ENCODE measurements around the gene DENND4A. TPM values are rescaled to one million over a fixed set of nuclear protein-coding genes. Genes with fewer than 3 reads are reported as not detected.
A peak's percentile ranks its signal among the peaks of the same experiment; 100 is the strongest.

The DENND4A gene
- total and polyA plus RNA-seq, 9 of the 15 experiments (the other 6 are each of a cell fraction or from before 2014, with no cell fraction given): 6.8 to 32.3 (median 19.9) TPM

DNA sequence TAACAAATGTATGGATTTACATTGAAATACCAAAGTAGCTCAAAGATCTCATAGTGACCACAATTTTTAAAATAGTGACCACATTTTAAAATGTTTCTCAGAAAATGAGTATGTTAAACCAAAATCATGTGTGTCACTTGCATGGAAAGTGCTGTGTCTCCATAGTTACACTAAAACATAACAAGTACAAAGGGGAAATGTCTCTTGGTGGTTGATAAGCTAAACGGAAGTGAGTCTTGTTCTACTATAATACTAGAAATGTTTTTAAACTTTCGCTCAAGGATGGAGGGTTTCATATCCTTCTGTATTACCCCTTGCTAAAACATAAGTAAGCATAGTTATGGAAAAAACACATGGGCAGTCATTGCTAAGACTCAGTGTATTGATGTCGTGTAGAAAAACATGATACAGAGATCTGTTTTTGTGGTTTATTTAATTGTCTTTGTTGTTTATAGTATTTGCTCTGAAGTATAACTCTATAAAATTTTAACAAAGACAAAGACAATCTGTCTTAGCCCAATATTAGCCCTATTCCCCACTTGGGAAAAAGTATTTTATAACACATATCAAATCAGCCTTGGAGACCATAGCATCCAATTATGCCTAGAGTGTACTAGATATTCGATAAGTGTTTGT lies 27.0 kb upstream of the DENND4A start (continued):
- TF ChIP-seq, protein P1, sequence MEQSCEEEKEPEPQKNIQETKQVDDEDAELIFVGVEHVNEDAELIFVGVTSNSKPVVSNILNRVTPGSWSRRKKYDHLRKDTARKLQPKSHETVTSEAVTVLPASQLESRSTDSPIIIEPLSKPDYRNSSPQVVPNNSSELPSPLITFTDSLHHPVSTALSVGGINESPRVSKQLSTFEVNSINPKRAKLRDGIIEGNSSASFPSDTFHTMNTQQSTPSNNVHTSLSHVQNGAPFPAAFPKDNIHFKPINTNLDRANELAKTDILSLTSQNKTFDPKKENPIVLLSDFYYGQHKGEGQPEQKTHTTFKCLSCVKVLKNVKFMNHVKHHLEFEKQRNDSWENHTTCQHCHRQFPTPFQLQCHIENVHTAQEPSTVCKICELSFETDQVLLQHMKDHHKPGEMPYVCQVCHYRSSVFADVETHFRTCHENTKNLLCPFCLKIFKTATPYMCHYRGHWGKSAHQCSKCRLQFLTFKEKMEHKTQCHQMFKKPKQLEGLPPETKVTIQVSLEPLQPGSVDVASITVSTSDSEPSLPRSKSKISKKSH (CRISPR knock-in tag; IDR thresholded peaks at IDR 0.05): no peak
- TF ChIP-seq ETS2 (tag; IDR thresholded peaks at IDR 0.05; ENCODE audit: borderline replicate concordance, poor library complexity, severe bottlenecking) (no peak), HMGN3 (IDR thresholded peaks at IDR 0.05; ENCODE audit: borderline replicate concordance, extremely low read depth, insufficient read length, low read depth, low read length) (no peak), FUS (optimal IDR thresholded peaks at IDR 0.05; ENCODE audit: low read depth, low read length) (no peak), FOXK2 (conservative IDR thresholded peaks at IDR 0.05 in 1 of 2, IDR thresholded peaks at IDR 0.05 in 1 of 2; ENCODE audit: low read depth in 2 of 2) (peak in 1 of 2 experiments; percentile 42; a peak in 1 of 4 replicates), KLF16 (IDR thresholded peaks at IDR 0.05) (no peak), CHD1 (IDR thresholded peaks at IDR 0.05; ENCODE audit: low read length) (no peak), PTRF (tag; IDR thresholded peaks at IDR 0.05) (no peak), TCF7 (IDR thresholded peaks at IDR 0.05; ENCODE audit: borderline replicate concordance) (no peak), ZNF184 (CRISPR knock-in tag; IDR thresholded peaks at IDR 0.05) (no peak), ZNF75A (CRISPR knock-in tag; IDR thresholded peaks at IDR 0.05) (no peak), SP1 (CRISPR knock-in tag; IDR thresholded peaks at IDR 0.05) (no peak), FOXA1 (IDR thresholded peaks at IDR 0.05; ENCODE audit: borderline replicate concordance) (no peak), NR2C2 (CRISPR knock-in tag; IDR thresholded peaks at IDR 0.05) (no peak), NR2C2 (tag; IDR thresholded peaks at IDR 0.05) (no peak; the same call in 1 of the 2 replicates), RBM25 (IDR thresholded peaks at IDR 0.05; ENCODE audit: low read depth, low read length, severe bottlenecking) (no peak), ZNF551 (CRISPR knock-in tag; IDR thresholded peaks at IDR 0.05) (no peak)
- TF ChIP-seq, protein P2, sequence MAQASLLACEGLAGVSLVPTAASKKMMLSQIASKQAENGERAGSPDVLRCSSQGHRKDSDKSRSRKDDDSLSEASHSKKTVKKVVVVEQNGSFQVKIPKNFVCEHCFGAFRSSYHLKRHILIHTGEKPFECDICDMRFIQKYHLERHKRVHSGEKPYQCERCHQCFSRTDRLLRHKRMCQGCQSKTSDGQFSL (CRISPR knock-in tag; IDR thresholded peaks at IDR 0.05): no peak
- TF ChIP-seq, protein P2 (tag; IDR thresholded peaks at IDR 0.05): no peak
- TF ChIP-seq, protein P3, sequence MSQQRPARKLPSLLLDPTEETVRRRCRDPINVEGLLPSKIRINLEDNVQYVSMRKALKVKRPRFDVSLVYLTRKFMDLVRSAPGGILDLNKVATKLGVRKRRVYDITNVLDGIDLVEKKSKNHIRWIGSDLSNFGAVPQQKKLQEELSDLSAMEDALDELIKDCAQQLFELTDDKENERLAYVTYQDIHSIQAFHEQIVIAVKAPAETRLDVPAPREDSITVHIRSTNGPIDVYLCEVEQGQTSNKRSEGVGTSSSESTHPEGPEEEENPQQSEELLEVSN (IDR thresholded peaks at IDR 0.05; ENCODE audit: borderline replicate concordance in 1 of 2, extremely low read depth in 1 of 2, insufficient read depth in 1 of 2, insufficient read length in 1 of 2, low read depth in 1 of 2, low read length in 1 of 2, poor library complexity in 1 of 2, severe bottlenecking in 1 of 2): no peak
- TF ChIP-seq, protein P4, sequence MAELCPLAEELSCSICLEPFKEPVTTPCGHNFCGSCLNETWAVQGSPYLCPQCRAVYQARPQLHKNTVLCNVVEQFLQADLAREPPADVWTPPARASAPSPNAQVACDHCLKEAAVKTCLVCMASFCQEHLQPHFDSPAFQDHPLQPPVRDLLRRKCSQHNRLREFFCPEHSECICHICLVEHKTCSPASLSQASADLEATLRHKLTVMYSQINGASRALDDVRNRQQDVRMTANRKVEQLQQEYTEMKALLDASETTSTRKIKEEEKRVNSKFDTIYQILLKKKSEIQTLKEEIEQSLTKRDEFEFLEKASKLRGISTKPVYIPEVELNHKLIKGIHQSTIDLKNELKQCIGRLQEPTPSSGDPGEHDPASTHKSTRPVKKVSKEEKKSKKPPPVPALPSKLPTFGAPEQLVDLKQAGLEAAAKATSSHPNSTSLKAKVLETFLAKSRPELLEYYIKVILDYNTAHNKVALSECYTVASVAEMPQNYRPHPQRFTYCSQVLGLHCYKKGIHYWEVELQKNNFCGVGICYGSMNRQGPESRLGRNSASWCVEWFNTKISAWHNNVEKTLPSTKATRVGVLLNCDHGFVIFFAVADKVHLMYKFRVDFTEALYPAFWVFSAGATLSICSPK (IDR thresholded peaks at IDR 0.05; ENCODE audit: borderline replicate concordance): no peak
